Panc1 (cell line): Measurements from ENCODE around the gene KCNIP4. TPM values are rescaled to one million over a fixed set of nuclear protein-coding genes. Genes with fewer than 3 reads are reported as not detected.

Experiments used
- ATAC-seq: fragments of 200-7000 bp; cut with Tn5 transposase; 2 replicates; pipeline ENCODE4 v1.9.1; 2020; ENCODE audit warnings: mild to moderate bottlenecking, moderate library complexity
- BruUV-seq: library from RNA; stranded (reverse); fragments of 400-500 nt; replicated peaks from 2 replicates; lab custom pipeline; 2021; lab: Mats Ljungman, UMichigan
- CTCF ChIA-PET: fragments of 300-600 bp; sonication (Branson Sonifier 250); formaldehyde crosslinking; loops from one replicate; lab custom pipeline; 2022; ENCODE audit warnings: antibody characterized with exemption; lab: Charles Lee
- POLR2A ChIA-PET: fragments of 300-600 bp; sonication (Branson Sonifier 250); formaldehyde crosslinking; loops from one replicate; lab custom pipeline; 2022; ENCODE audit warnings: antibody characterized with exemption; lab: Charles Lee
- DNase-seq: peaks from one replicate; pipeline ENCODE4 v3.0.0-alpha.2; 2010; ENCODE audit warnings: low read depth, low spot score
- H3K27ac ChIP-seq: 2 replicates; pipeline ENCODE4 v1.5.1; 2011; ENCODE audit warnings: mild to moderate bottlenecking, low read length, inconsistent platforms
- H3K27me3 ChIP-seq: fragments of 200-500 bp; sonication (Bioruptor generic); 2 replicates; pipeline ENCODE4 v1.6.0; 2014; ENCODE audit warnings: low read length, inconsistent platforms; ENCODE audit not compliant: control insufficient read depth, insufficient read depth
- H3K36me3 ChIP-seq: fragments of 200-500 bp; sonication (Bioruptor generic); 2 replicates; pipeline ENCODE4 v1.5.1; 2014; ENCODE audit warnings: inconsistent platforms, mild to moderate bottlenecking, low read length, moderate library complexity; ENCODE audit not compliant: control insufficient read depth, insufficient read depth
- H3K4me1 ChIP-seq: 2 replicates; pipeline ENCODE4 v1.5.1; 2011; ENCODE audit warnings: inconsistent platforms, mild to moderate bottlenecking, low read length, moderate library complexity; ENCODE audit not compliant: control insufficient read depth, insufficient read depth
- H3K4me3 ChIP-seq, 2 experiments: 2 replicates each; pipeline ENCODE4 v1.5.1; 2011 to 2012; ENCODE audit warnings: low read depth in 2 of 2, low read length in 2 of 2, mild to moderate bottlenecking in 2 of 2, inconsistent platforms in 1 of 2, moderate library complexity in 1 of 2
- H3K9me3 ChIP-seq: fragments of 200-500 bp; sonication (Bioruptor generic); 2 replicates; pipeline ENCODE4 v1.5.1; 2014; ENCODE audit warnings: low read depth, mild to moderate bottlenecking, inconsistent platforms, low read length, moderate library complexity; ENCODE audit not compliant: control insufficient read depth, insufficient read depth
- POLR2AphosphoS5 ChIP-seq: IDR thresholded peaks from 2 replicates; pipeline ENCODE4 v1.6.1; 2012; ENCODE audit warnings: mild to moderate bottlenecking, low read depth, low read length, moderate library complexity
- REST ChIP-seq, 2 experiments: IDR thresholded peaks; 2 replicates each; pipeline ENCODE4 v1.6.1; 2011 to 2012; ENCODE audit warnings: low read depth in 2 of 2, control low read depth in 1 of 2, low read length in 1 of 2, mild to moderate bottlenecking in 1 of 2, moderate library complexity in 1 of 2; ENCODE audit not compliant: insufficient read depth in 1 of 2
- SIN3A ChIP-seq: IDR thresholded peaks from 2 replicates; pipeline ENCODE4 v1.6.1; 2012; ENCODE audit warnings: low read depth, mild to moderate bottlenecking, low read length, moderate library complexity, borderline replicate concordance; ENCODE audit not compliant: insufficient read depth
- TCF7L2 ChIP-seq: IDR thresholded peaks from 2 replicates; pipeline ENCODE4 v1.6.1; 2011; ENCODE audit warnings: mild to moderate bottlenecking, low read depth, low read length, inconsistent platforms
- in situ Hi-C: cut with HindIII; loops from 2 replicates; pipeline ENCODE4 v1.10.0; 2016; ENCODE audit warnings: low sequenced_read_pairs, low pct_unique_long_range_greater_than_20kb
- intact Hi-C: fragments of 100-400 bp; cut with micrococcal nuclease; formaldehyde crosslinking; loops from one replicate; pipeline ENCODE4 v1.10.0; 2022; ENCODE audit not compliant: unreplicated experiment
- total RNA-seq: library from RNA; stranded (reverse); gene quantifications from one replicate; pipeline ENCODE4 v1.2.1, GENCODE V29; 2021; ENCODE audit not compliant: unreplicated experiment
- TF ChIP-seq, protein P1 (sequence below): fragments of 450-650 bp; IDR thresholded peaks from 2 replicates; pipeline ENCODE4 v1.5.1; 2017; ENCODE audit warnings: mild to moderate bottlenecking

KCNIP4 gene
- total RNA-seq, 1 experiment from 2014 or later = not detected

DNA sequence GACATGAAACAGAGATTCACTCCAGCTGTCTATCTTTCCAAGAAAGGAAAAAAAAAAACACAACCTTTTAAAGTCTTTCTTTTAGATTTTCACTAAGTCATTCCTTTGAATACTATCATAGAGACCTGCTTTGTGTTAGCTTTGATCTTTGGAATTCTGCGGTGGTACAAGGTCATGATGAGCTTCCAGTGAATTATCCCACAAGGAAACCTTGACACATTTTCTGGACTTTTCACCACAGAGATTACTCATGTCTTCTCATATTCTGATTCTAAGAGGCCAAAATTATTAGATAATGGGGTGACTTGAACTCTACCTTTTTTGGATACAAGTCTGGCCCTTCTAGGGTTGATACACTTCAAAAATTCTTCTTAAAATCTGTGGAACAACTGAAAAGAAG lies 1046.7 kb downstream of the KCNIP4 start:
- ATAC-seq = no peak
- CTCF ChIA-PET = no interaction called here

DNA sequence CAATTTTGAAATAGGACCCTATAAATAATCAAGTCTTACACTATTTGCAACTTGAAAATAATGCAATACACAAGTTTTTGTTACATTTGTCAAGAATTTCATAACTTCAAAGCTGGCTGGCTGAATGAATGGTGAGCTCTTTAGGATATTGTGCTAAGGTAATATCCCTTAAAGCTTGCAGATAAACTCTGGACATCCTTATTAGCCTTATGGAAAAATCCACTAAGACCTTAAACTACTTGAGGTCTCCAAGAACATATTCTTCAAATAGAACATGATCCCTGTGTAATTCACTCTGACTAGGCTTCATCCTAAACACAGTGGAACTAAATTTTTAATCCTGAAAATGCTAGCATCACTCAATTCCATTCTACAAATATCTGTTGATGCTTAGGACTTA lies 1049.0 kb downstream of the KCNIP4 start:
- TF ChIP-seq, protein P1, sequence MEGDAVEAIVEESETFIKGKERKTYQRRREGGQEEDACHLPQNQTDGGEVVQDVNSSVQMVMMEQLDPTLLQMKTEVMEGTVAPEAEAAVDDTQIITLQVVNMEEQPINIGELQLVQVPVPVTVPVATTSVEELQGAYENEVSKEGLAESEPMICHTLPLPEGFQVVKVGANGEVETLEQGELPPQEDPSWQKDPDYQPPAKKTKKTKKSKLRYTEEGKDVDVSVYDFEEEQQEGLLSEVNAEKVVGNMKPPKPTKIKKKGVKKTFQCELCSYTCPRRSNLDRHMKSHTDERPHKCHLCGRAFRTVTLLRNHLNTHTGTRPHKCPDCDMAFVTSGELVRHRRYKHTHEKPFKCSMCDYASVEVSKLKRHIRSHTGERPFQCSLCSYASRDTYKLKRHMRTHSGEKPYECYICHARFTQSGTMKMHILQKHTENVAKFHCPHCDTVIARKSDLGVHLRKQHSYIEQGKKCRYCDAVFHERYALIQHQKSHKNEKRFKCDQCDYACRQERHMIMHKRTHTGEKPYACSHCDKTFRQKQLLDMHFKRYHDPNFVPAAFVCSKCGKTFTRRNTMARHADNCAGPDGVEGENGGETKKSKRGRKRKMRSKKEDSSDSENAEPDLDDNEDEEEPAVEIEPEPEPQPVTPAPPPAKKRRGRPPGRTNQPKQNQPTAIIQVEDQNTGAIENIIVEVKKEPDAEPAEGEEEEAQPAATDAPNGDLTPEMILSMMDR = no peak
- TF ChIP-seq REST (IDR thresholded peaks at IDR 0.05; ENCODE audit: insufficient read depth in 1 of 2, low read depth in 2 of 2, low read length in 1 of 2) = no peak
- no peak for TF ChIP-seq SIN3A
- no peak for TF ChIP-seq TCF7L2
- no peak for TF ChIP-seq POLR2AphosphoS5
- CTCF ChIA-PET = no interaction called here
- H3K4me1 ChIP-seq = no peaks in the 10 kb centered on the region
- H3K36me3 ChIP-seq = no peaks in the 10 kb centered on the region
- intact Hi-C loops = no loop called here
- no peak overlapping the region for H3K4me3 ChIP-seq
- in situ Hi-C loops = no loop called here
- no peaks in the 10 kb centered on the region for H3K27me3 ChIP-seq
- no peak overlapping the region for H3K27ac ChIP-seq
- POLR2A ChIA-PET = no interaction called here
- no TSS peak for BruUV-seq
- no peak for DNase-seq
- H3K9me3 ChIP-seq = no peaks in the 10 kb centered on the region
- no peak for ATAC-seq

More for the DNA sequence above, 1046.7 kb downstream of the KCNIP4 start:
- H3K4me3 ChIP-seq = no peak overlapping the region
- no peaks in the 10 kb centered on the region for H3K4me1 ChIP-seq
- BruUV-seq = no TSS peak
- H3K27ac ChIP-seq = no peak overlapping the region
- DNase-seq = no peak
- TF ChIP-seq POLR2AphosphoS5 (no peak), SIN3A (no peak), REST (IDR thresholded peaks at IDR 0.05; ENCODE audit: insufficient read depth in 1 of 2, low read depth in 2 of 2, low read length in 1 of 2) (no peak), TCF7L2 (no peak)
- TF ChIP-seq, protein P1 = no peak
- H3K9me3 ChIP-seq = no peaks in the 10 kb centered on the region
- in situ Hi-C loops = no loop called here
- intact Hi-C loops = no loop called here
- no peaks in the 10 kb centered on the region for H3K27me3 ChIP-seq
- POLR2A ChIA-PET = no interaction called here
- no peaks in the 10 kb centered on the region for H3K36me3 ChIP-seq
